Endothelial cell of umbilical vein (primary cell): ENCODE data around the gene SPRED2. TPM values are rescaled to one million over a fixed set of nuclear protein-coding genes. Genes with fewer than 3 reads are reported as not detected.

Experiments used
- BruUV-seq: library from RNA; stranded (reverse); fragments of 400-500 nt; replicated peaks from 2 replicates; lab custom pipeline; 2021; lab: Mats Ljungman, UMichigan
- CTCF ChIA-PET: fragments of 300-600, 350-600 bp; sonication (Branson Sonifier 250); formaldehyde crosslinking; loops from one replicate; lab custom pipeline; 2021; ENCODE audit warnings: antibody characterized with exemption, inconsistent platforms; lab: Charles Lee
- POLR2A ChIA-PET: fragments of 300-600, 350-600 bp; sonication (Branson Sonifier 250); formaldehyde crosslinking; loops from one replicate; lab custom pipeline; 2021; ENCODE audit warnings: antibody characterized with exemption, inconsistent platforms; lab: Charles Lee
- DNase-seq: peaks from one replicate; pipeline ENCODE4 v3.0.0-alpha.2; 2011; ENCODE audit warnings: low read depth, low spot score
- FAIRE-seq: peaks from 2 replicates; lab custom pipeline; 2011; peaks lifted over from hg19 to GRCh38; lab: Jason Lieb, UNC
- H2AFZ ChIP-seq: 2 replicates; pipeline ENCODE4 v1.6.0; 2012; ENCODE audit warnings: low read depth, low read length, control low read depth, inconsistent platforms
- H3K27ac ChIP-seq: 2 replicates; pipeline ENCODE4 v1.5.1; 2011; ENCODE audit warnings: low read depth, mild to moderate bottlenecking, control low read depth, low read length, moderate library complexity; ENCODE audit not compliant: insufficient read depth
- H3K27me3 ChIP-seq, 2 experiments: 2 replicates each; pipeline versions ENCODE4 v1.6.0 to v1.6.1; 2011; ENCODE audit warnings: low read length in 2 of 2, mixed read lengths in 1 of 2; ENCODE audit not compliant: control insufficient read depth in 2 of 2, insufficient read depth in 2 of 2
- H3K36me3 ChIP-seq, 2 experiments: 2 replicates in 1 of 2; 3 replicates in 1 of 2; pipeline ENCODE4 v1.5.1; 2011; ENCODE audit warnings: low read length in 2 of 2, mild to moderate bottlenecking in 1 of 2, moderate library complexity in 1 of 2; ENCODE audit not compliant: control insufficient read depth in 2 of 2, insufficient read depth in 2 of 2; ENCODE audit errors: extremely low read depth in 1 of 2
- H3K4me1 ChIP-seq: 3 replicates; pipeline ENCODE4 v1.5.1; 2011; ENCODE audit warnings: mild to moderate bottlenecking, low read length; ENCODE audit not compliant: control insufficient read depth, insufficient read depth; ENCODE audit errors: extremely low read depth
- H3K4me2 ChIP-seq: 2 replicates; pipeline ENCODE4 v1.6.1; 2011; ENCODE audit warnings: low read length, control low read depth, mixed read lengths; ENCODE audit not compliant: insufficient read depth
- H3K4me3 ChIP-seq, 3 experiments: fragments of 200-600 bp in 1 of 3; sonication (generic), shearing (Covaris generic) in 1 of 3; replicated peaks in 1 of 3; 2 replicates each; pipeline ENCODE4 v1.5.1; 2011 to 2016; ENCODE audit warnings: control low read depth in 3 of 3, low read length in 3 of 3, mild to moderate bottlenecking in 2 of 3, inconsistent platforms in 1 of 3, low read depth in 1 of 3, moderate library complexity in 1 of 3; ENCODE audit not compliant: insufficient read depth in 1 of 3
- H3K79me2 ChIP-seq: 2 replicates; pipeline ENCODE4 v1.6.0; 2012; ENCODE audit warnings: low read length, inconsistent platforms; ENCODE audit not compliant: control insufficient read depth, insufficient read depth
- H3K9ac ChIP-seq: replicated peaks from 2 replicates; pipeline ENCODE3; 2011; ENCODE audit warnings: low read length, control low read depth; ENCODE audit not compliant: insufficient read depth; ENCODE audit errors: extremely low read depth
- H3K9me1 ChIP-seq: replicated peaks from 3 replicates; pipeline ENCODE4 v1.6.0; 2011; ENCODE audit warnings: mild to moderate bottlenecking, low read length; ENCODE audit not compliant: control insufficient read depth, insufficient read depth; ENCODE audit errors: extremely low read depth
- H3K9me3 ChIP-seq: replicated peaks from 2 replicates; pipeline ENCODE4 v1.5.1; 2012; ENCODE audit warnings: low read length, inconsistent platforms; ENCODE audit not compliant: control insufficient read depth, insufficient read depth
- H4K20me1 ChIP-seq: replicated peaks from 2 replicates; pipeline ENCODE3; 2011; ENCODE audit warnings: mild to moderate bottlenecking, low read length; ENCODE audit not compliant: control insufficient read depth, insufficient read depth; ENCODE audit errors: extremely low read depth
- EZH2 ChIP-seq: IDR thresholded peaks from 2 replicates; pipeline ENCODE4 v1.6.1; 2012; ENCODE audit warnings: borderline replicate concordance, low read depth, mild to moderate bottlenecking, moderate library complexity, low read length, inconsistent platforms; ENCODE audit not compliant: severe bottlenecking
- FOS ChIP-seq: IDR thresholded peaks from 2 replicates; pipeline ENCODE4 v1.6.1; 2011; ENCODE audit warnings: mild to moderate bottlenecking, low read length, moderate library complexity, borderline replicate concordance; ENCODE audit not compliant: insufficient read depth
- GATA2 ChIP-seq: IDR thresholded peaks from 2 replicates; pipeline ENCODE4 v1.7.0; 2011; ENCODE audit warnings: low read depth, mild to moderate bottlenecking, moderate library complexity, mixed read lengths, low read length; ENCODE audit not compliant: insufficient read length, insufficient read depth
- JUN ChIP-seq: IDR thresholded peaks from 2 replicates; pipeline ENCODE4 v1.6.1; 2011; ENCODE audit warnings: borderline replicate concordance, low read depth; ENCODE audit not compliant: insufficient read length, insufficient read depth
- MYC ChIP-seq: IDR thresholded peaks from one replicate; pipeline ENCODE4 v1.6.1; 2011; ENCODE audit warnings: mild to moderate bottlenecking, low read depth, low read length
- POLR2A ChIP-seq: IDR thresholded peaks from 2 replicates; pipeline ENCODE4 v1.6.1; 2012; ENCODE audit warnings: low read depth, mild to moderate bottlenecking, control low read depth, low read length
- POLR2AphosphoS5 ChIP-seq: IDR thresholded peaks from 2 replicates; pipeline ENCODE4 v1.6.1; 2012; ENCODE audit warnings: low read depth, mild to moderate bottlenecking, control low read depth, low read length, moderate library complexity; ENCODE audit not compliant: insufficient read depth
- dilution Hi-C: fragments of 300-500 bp; cut with MboI; formaldehyde crosslinking; loops from one replicate; pipeline ENCODE4 v1.15.0; 2019; ENCODE audit warnings: low sequenced_read_pairs; ENCODE audit not compliant: extremely low pct_ligation_motif_present
- intact Hi-C: fragments of 100-400 bp; cut with micrococcal nuclease; formaldehyde crosslinking; loops from one replicate; pipeline ENCODE4 v1.10.0; 2022
- polyA plus RNA-seq, 4 experiments: library from polyadenylated mRNA; depleted of rRNA in 3 of 4; stranded (reverse) in 3 of 4; unstranded in 1 of 4; fragments of >200 nt; gene quantifications; 2 replicates each; pipeline versions ENCODE4 v1.2.1 to v1.2.3, GENCODE V29; 2011 to 2012; ENCODE audit warnings: missing spikeins in 1 of 4
- total RNA-seq: library from RNA; stranded (reverse); gene quantifications from 2 replicates; pipeline ENCODE4 v1.2.3, GENCODE V29; 2021
- TF ChIP-seq, protein P1 (sequence below): IDR thresholded peaks from 2 replicates; pipeline ENCODE4 v1.6.1; 2011; ENCODE audit not compliant: insufficient read depth, insufficient read length
- TF ChIP-seq, protein P2 (sequence below), 2 donors: IDR thresholded peaks; 1 replicate in 1 of 2; 2 replicates in 1 of 2; pipeline ENCODE4 v1.5.1; 2011; ENCODE audit warnings: low read length in 2 of 2, mild to moderate bottlenecking in 2 of 2, moderate library complexity in 2 of 2, control low read depth in 1 of 2, inconsistent platforms in 1 of 2, low read depth in 1 of 2; ENCODE audit not compliant: insufficient read depth in 1 of 2; ENCODE audit errors: extremely low read depth in 1 of 2

Gene SPRED2
- total and polyA plus RNA-seq, 2 donors (not counting 3 experiments of a cell fraction or from before 2014, with no cell fraction given): 3.6 to 9.6 TPM

DNA sequence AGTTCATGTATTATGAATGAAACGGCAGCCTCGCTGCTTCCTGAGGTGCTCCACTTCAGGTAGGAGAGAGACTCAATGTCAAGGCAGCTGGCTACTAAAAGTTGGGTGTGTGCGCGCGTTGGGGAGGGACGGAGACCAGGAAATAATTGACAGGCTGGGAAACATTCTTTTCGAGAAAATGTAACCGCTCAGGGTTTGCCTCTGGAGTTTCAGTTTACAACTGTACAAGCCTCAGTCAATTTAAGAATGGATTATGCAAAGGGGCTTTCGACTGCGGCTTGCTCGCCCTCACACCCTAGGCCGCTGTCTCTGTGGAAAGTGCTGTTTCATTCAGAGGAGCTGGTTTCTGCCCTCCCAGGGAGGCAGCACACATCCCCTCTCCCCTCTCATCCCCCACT is 4.4 kb upstream of the SPRED2 start:
- Histone ChIP-seq H3K4me3 (peak overlapping the region; percentile 47 to 88 (median 70)), H3K9ac (peak overlapping the region; percentile 68), H3K4me2 (peak overlapping the region; percentile 94), H3K9me3 (no peaks in the 10 kb centered on the region), H3K4me1 (peaks cover 17% of the 10 kb centered on the region), H3K27ac (no peak overlapping the region), H3K36me3 (no peaks in the 10 kb centered on the region), H3K79me2 (no peaks in the 10 kb centered on the region), H2AFZ (peak overlapping the region; percentile 87), H3K9me1 (no peaks in the 10 kb centered on the region), H4K20me1 (no peaks in the 10 kb centered on the region), H3K27me3 (peaks cover 19 to 27% of the 10 kb centered on the region in 2 experiments)
- TF ChIP-seq GATA2: no peak
- TF ChIP-seq, protein P1, sequence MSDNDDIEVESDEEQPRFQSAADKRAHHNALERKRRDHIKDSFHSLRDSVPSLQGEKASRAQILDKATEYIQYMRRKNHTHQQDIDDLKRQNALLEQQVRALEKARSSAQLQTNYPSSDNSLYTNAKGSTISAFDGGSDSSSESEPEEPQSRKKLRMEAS: no peak
- no peak for TF ChIP-seq EZH2
- TF ChIP-seq MYC: no peak
- TF ChIP-seq, protein P2, sequence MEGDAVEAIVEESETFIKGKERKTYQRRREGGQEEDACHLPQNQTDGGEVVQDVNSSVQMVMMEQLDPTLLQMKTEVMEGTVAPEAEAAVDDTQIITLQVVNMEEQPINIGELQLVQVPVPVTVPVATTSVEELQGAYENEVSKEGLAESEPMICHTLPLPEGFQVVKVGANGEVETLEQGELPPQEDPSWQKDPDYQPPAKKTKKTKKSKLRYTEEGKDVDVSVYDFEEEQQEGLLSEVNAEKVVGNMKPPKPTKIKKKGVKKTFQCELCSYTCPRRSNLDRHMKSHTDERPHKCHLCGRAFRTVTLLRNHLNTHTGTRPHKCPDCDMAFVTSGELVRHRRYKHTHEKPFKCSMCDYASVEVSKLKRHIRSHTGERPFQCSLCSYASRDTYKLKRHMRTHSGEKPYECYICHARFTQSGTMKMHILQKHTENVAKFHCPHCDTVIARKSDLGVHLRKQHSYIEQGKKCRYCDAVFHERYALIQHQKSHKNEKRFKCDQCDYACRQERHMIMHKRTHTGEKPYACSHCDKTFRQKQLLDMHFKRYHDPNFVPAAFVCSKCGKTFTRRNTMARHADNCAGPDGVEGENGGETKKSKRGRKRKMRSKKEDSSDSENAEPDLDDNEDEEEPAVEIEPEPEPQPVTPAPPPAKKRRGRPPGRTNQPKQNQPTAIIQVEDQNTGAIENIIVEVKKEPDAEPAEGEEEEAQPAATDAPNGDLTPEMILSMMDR (IDR thresholded peaks at IDR 0.05; ENCODE audit: extremely low read depth in 1 of 2, insufficient read depth in 1 of 2, low read depth in 1 of 2, low read length in 2 of 2): no peak
- TF ChIP-seq JUN: no peak
- no peak for TF ChIP-seq FOS
- TF ChIP-seq POLR2A: no peak
- no peak for TF ChIP-seq POLR2AphosphoS5
- POLR2A ChIA-PET: interaction anchor here (0.6 kb wide), 1 partner anchor 116 kb away, joined by 7 read pairs; no protein-coding TSS in a partner anchor
- intact Hi-C loops (loop anchor here (1.0 to 10.0 kb wide), 2 partner anchors 172 to 998 kb away; partner anchors contain the start of gene MEIS1), dilution Hi-C loops (no loop called here)
- DNase-seq: no peak
- CTCF ChIA-PET: interaction anchor here (2.8 kb wide), 1 partner anchor 172 kb away, joined by 11 read pairs; no protein-coding TSS in a partner anchor
- BruUV-seq: no TSS peak
- peak; percentile 60 for FAIRE-seq
